HG03103 (cell line): ENCODE data around the gene DBX1.
"Not testable (repeated sequence)": the region's sequence is repeated elsewhere in the genome, so short reads cannot be mapped to it uniquely, and the experiment has no call there.

Source experiments
- ATAC-seq: cut with Tn5 transposase; IDR thresholded peaks from one replicate; pipeline ENCODE4 v1.9.1; 2021; ENCODE audit warnings: low read depth; ENCODE audit not compliant: unreplicated experiment

Gene DBX1

GRCh38 chr11:20161923-20162744 is 1.9 kb upstream of the DBX1 start:
- no peak for ATAC-seq

GRCh38 chr11:20161230-20161918 is 1.1 kb upstream of the DBX1 start:
- ATAC-seq: no peak

- no peak for ATAC-seq
These were observed 551 bp downstream of the DBX1 start for GRCh38 chr11:20159466-20160381.

- no peak for ATAC-seq
These were observed 1.5 kb downstream of the DBX1 start for GRCh38 chr11:20158597-20159257.

- no peak for ATAC-seq
These were observed 2.5 kb downstream of the DBX1 start for GRCh38 chr11:20157728-20158127.

GRCh38 chr11:20156876-20157613 is 3.2 kb downstream of the DBX1 start:
- no peak for ATAC-seq

GRCh38 chr11:20156280-20156875 is 3.9 kb downstream of the DBX1 start:
- ATAC-seq: no peak

GRCh38 chr11:20155683-20156279 is 4.5 kb downstream of the DBX1 start:
- no peak for ATAC-seq

GRCh38 chr11:20154381-20154780 is 5.9 kb downstream of the DBX1 start:
- ATAC-seq: no peak

GRCh38 chr11:20138707-20139106 is 21.6 kb downstream of the DBX1 start:
- no peak for ATAC-seq

- no peak for ATAC-seq
These were observed 22.6 kb downstream of the DBX1 start for GRCh38 chr11:20137637-20138036.

- no peak for ATAC-seq
These were observed 25.1 kb downstream of the DBX1 start for GRCh38 chr11:20134991-20135736.

GRCh38 chr11:20132667-20133039 is 27.6 kb downstream of the DBX1 start:
- ATAC-seq: no peak

GRCh38 chr11:20131788-20132666 is 28.2 kb downstream of the DBX1 start:
- no peak for ATAC-seq

- ATAC-seq: no peak
These were observed 30.6 kb downstream of the DBX1 start for GRCh38 chr11:20129665-20130064.

GRCh38 chr11:20128528-20128825 is 31.8 kb downstream of the DBX1 start:
- not testable (repeated sequence) for ATAC-seq

GRCh38 chr11:20127671-20128527 is 32.4 kb downstream of the DBX1 start:
- peak; percentile 61 for ATAC-seq
